Measurements from ENCODE around the gene ERCC2.
A peak's percentile ranks its signal among the peaks of the same experiment; 100 is the strongest.
"Not testable (repeated sequence)": the region's sequence is repeated elsewhere in the genome, so short reads cannot be mapped to it uniquely, and the experiment has no call there.

ERCC2 gene

DNA sequence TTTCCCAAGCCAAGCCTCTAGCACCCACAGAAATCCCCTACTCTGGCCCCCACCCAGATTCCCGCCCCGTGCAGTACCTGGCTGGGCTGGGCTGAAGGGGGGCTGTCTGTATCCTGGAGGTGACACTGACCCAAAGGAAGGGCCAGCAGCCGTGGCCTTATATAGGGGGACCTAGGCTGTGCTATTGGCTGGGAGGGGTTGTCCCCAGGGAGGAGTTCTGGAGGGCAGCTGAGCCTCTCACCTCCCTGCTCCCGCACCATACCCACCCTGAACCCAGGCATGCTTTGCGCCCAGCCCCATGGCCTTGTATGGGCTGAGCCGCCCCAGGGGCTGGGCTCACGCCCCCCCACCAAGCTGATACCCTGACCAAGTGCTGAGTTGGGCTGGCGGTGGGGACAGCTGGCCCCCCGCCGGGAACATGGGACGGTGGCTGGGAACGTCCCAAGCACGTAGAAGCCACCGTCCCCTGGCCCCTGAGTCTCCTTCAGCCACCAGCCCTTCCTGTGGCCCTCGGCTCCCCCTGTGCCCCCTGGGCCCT lies 47.6 kb downstream of the ERCC2 start, which contains the start of gene CKM:
CKM (minus strand) TSS at position 132 of the 538 bp plus-strand sequence. CDS start 3,162 bp downstream, outside the sequence.
- H3K27me3 ChIP-seq (ENCODE audit: control insufficient read depth in 5 of 5, insufficient read depth in 4 of 5, low read length in 5 of 5): peaks cover 19 to 33% (median 27%) of the 10 kb centered on the region in 5 donors
- H3K4me1 ChIP-seq (ENCODE audit: control insufficient read depth in 5 of 5, insufficient read depth in 5 of 5, low read length in 5 of 5): peaks cover 0 to 14% (median 10%) of the 10 kb centered on the region in 5 donors
- no peak within 1 kb of the TSS for H3K27ac ChIP-seq (ENCODE audit: low read depth, low read length)
- no peak within 1 kb of the TSS for H3K9ac ChIP-seq (ENCODE audit: low read length in 5 of 5)
- peak within 1 kb of the TSS in 1 of 5 donors; percentile 0 for H3K4me3 ChIP-seq (ENCODE audit: low read depth in 1 of 5, low read length in 5 of 5)
- H3K36me3 ChIP-seq (ENCODE audit: control insufficient read depth in 5 of 5, insufficient read depth in 5 of 5, low read length in 5 of 5): no peaks in the 10 kb centered on the region
- H3K9me3 ChIP-seq (ENCODE audit: control insufficient read depth in 5 of 5, low read length in 5 of 5): no peaks in the 10 kb centered on the region

DNA sequence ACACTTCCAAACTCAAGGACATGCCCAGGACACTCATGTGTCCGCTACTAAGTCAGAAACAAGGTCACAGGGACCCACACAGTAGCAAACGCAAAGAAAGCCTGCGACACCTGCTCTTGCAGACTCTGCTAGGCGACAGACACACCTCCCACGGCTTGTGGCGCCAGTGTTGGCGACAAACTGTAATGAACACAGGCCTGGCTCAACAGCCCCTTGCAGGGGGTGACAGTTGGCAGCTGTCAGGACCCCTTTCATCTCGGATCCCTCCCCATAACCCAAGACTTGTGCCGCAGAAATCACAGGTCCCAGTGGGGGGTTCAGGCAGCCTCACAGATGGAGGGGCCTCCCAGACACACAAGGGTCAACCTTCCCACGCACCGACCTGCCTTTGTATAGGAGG lies 48.1 kb downstream of the ERCC2 start:
- no peak overlapping the region for H3K27ac ChIP-seq (ENCODE audit: low read depth, low read length)
- no peaks in the 10 kb centered on the region for H3K36me3 ChIP-seq (ENCODE audit: control insufficient read depth in 5 of 5, insufficient read depth in 5 of 5, low read length in 5 of 5)
- peaks cover 0 to 14% (median 10%) of the 10 kb centered on the region in 5 donors for H3K4me1 ChIP-seq (ENCODE audit: control insufficient read depth in 5 of 5, insufficient read depth in 5 of 5, low read length in 5 of 5)
- H3K4me3 ChIP-seq (ENCODE audit: low read depth in 1 of 5, low read length in 5 of 5): no peak overlapping the region
- H3K9me3 ChIP-seq (ENCODE audit: control insufficient read depth in 5 of 5, low read length in 5 of 5): no peaks in the 10 kb centered on the region
- peaks cover 19 to 35% (median 30%) of the 10 kb centered on the region in 5 donors for H3K27me3 ChIP-seq (ENCODE audit: control insufficient read depth in 5 of 5, insufficient read depth in 4 of 5, low read length in 5 of 5)
- H3K9ac ChIP-seq (ENCODE audit: low read length in 5 of 5): no peak overlapping the region

DNA sequence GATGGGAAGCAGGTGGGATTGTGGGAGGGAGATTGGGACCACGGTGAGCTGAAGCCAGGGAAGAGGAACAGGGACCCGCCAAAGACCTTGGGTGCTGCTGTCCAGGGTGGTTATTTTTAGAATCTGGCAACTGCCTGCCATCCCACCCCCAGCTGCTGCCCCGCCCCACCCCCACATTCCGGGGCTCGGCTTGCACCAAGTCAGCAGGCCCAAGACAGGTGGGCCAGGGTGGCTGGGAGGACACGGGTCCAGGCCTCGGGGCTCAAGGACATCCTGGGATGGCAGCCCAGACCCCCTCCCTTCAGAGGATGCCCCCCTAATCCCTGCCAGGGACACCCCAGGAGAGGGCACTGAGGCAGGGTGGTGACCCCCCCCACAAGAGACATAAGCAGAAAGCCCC lies 48.5 kb downstream of the ERCC2 start:
- H3K4me1 ChIP-seq (ENCODE audit: control insufficient read depth in 5 of 5, insufficient read depth in 5 of 5, low read length in 5 of 5): peaks cover 0 to 14% (median 10%) of the 10 kb centered on the region in 5 donors
- H3K27me3 ChIP-seq (ENCODE audit: control insufficient read depth in 5 of 5, insufficient read depth in 4 of 5, low read length in 5 of 5): peaks cover 19 to 35% (median 30%) of the 10 kb centered on the region in 5 donors
- H3K36me3 ChIP-seq (ENCODE audit: control insufficient read depth in 5 of 5, insufficient read depth in 5 of 5, low read length in 5 of 5): no peaks in the 10 kb centered on the region
- no peaks in the 10 kb centered on the region for H3K9me3 ChIP-seq (ENCODE audit: control insufficient read depth in 5 of 5, low read length in 5 of 5)
- H3K4me3 ChIP-seq (ENCODE audit: low read depth in 1 of 5, low read length in 5 of 5): no peak overlapping the region
- H3K9ac ChIP-seq (ENCODE audit: low read length in 5 of 5): no peak overlapping the region
- H3K27ac ChIP-seq (ENCODE audit: low read depth, low read length): no peak overlapping the region

DNA sequence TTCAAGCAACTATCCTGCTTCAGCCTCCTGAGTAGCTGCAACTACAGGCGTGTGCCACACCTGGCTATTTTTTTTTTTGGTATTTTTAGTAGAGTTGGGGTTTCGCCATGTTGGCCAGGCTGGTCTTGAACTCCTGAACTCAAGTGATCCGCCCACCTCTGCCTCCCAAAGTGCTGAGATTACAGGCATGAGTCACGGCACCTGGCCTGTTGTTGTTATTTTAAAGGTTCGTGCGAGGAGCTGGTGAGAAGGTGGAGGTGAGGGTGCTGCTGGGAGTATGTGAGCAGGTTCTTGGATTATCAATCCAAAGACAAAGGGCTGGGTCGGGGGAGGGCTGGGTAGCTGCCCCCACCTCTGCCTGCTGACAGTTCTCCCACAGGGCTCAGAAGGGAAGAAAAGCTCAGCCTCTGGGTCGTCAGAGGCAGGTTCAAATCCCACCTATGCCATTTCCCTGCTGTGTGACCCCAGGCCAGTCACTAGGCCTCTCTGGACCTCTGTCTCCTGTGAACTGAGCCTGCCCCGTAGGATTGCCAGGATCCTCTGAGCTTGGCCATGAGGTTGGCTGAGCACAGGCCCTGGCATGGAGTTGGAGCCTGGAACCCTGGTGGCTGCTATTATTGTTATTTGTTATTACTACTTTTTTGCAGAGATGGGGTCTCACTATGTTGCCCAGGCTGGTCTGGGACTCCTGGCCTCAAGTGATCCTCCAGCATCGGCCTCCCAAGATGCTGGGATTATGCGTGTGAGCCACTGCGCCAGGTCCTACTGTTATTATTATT lies 49.2 kb downstream of the ERCC2 start:
- H3K27ac ChIP-seq (ENCODE audit: low read depth, low read length): no peak overlapping the region

DNA sequence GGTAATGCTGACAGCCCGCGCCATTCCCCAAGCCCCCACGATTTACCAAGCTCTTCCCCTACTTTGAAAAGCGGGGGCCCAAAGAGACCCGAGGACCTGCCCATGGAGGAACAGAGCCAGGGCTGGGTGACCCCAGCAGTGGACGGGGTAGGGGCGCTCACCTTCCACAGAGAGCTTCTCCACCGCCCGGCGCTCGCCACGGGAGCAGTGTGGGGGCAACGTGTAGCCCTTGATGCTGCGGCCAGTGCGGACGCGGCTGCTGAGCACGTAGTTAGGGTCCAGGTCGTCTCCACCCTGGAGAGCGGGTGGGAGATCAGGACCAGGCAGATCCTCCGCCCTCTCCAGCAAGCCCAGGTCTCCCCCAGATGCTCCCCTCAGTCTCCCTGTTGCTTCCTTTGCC lies 55.1 kb downstream of the ERCC2 start:
- Histone ChIP-seq H3K36me3 (ENCODE audit: control insufficient read depth in 5 of 5, insufficient read depth in 5 of 5, low read length in 5 of 5) (no peaks in the 10 kb centered on the region), H3K27ac (ENCODE audit: low read depth, low read length) (no peak overlapping the region), H3K27me3 (ENCODE audit: control insufficient read depth in 5 of 5, insufficient read depth in 4 of 5, low read length in 5 of 5) (peaks cover 5 to 22% (median 17%) of the 10 kb centered on the region in 5 donors), H3K4me1 (ENCODE audit: control insufficient read depth in 5 of 5, insufficient read depth in 5 of 5, low read length in 5 of 5) (peaks cover 0 to 2% (median 0%) of the 10 kb centered on the region in 5 donors), H3K4me3 (ENCODE audit: low read depth in 1 of 5, low read length in 5 of 5) (no peak overlapping the region), H3K9me3 (ENCODE audit: control insufficient read depth in 5 of 5, low read length in 5 of 5) (no peaks in the 10 kb centered on the region), H3K9ac (ENCODE audit: low read length in 5 of 5) (no peak overlapping the region)

More for the DNA sequence above, 49.2 kb downstream of the ERCC2 start:
- peaks cover 19 to 37% (median 35%) of the 10 kb centered on the region in 5 donors for H3K27me3 ChIP-seq (ENCODE audit: control insufficient read depth in 5 of 5, insufficient read depth in 4 of 5, low read length in 5 of 5)
- no peak overlapping the region for H3K9ac ChIP-seq (ENCODE audit: low read length in 5 of 5)
- no peaks in the 10 kb centered on the region for H3K36me3 ChIP-seq (ENCODE audit: control insufficient read depth in 5 of 5, insufficient read depth in 5 of 5, low read length in 5 of 5)
- H3K9me3 ChIP-seq (ENCODE audit: control insufficient read depth in 5 of 5, low read length in 5 of 5): no peaks in the 10 kb centered on the region
- peaks cover 0 to 10% (median 7%) of the 10 kb centered on the region in 5 donors for H3K4me1 ChIP-seq (ENCODE audit: control insufficient read depth in 5 of 5, insufficient read depth in 5 of 5, low read length in 5 of 5)
- no peak overlapping the region for H3K4me3 ChIP-seq (ENCODE audit: low read depth in 1 of 5, low read length in 5 of 5)

DNA sequence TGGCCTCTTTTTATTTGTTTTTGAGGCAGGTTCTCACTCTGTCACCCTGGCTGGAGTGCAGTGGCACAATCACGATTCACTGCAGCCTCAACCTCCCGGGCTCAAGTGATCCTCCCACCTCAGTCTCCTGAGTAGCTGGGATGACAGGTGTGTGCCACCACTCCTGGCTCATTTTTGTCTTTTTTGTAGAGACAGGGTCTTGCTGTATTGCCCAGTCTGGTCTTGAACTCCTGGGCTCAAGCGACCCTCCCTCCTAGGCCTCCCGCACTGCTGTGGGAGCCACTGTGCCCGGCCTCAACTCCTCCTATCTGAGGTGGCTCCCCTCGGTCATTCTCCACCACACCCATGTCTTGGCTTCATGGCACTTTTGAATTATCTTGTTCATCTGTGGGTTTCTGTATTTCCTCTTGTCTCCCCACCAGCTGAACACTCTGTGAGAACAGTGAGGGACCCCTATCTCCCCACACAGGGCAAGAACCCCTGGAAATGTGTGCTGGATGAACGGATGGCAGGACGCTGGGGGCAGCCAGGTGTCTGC lies 55.6 kb downstream of the ERCC2 start:
- H3K4me1 ChIP-seq (ENCODE audit: control insufficient read depth in 5 of 5, insufficient read depth in 5 of 5, low read length in 5 of 5): peaks cover 0 to 2% (median 0%) of the 10 kb centered on the region in 5 donors
- peaks cover 5 to 22% (median 17%) of the 10 kb centered on the region in 5 donors for H3K27me3 ChIP-seq (ENCODE audit: control insufficient read depth in 5 of 5, insufficient read depth in 4 of 5, low read length in 5 of 5)
- H3K36me3 ChIP-seq (ENCODE audit: control insufficient read depth in 5 of 5, insufficient read depth in 5 of 5, low read length in 5 of 5): no peaks in the 10 kb centered on the region
- H3K27ac ChIP-seq (ENCODE audit: low read depth, low read length): no peak overlapping the region
- no peak overlapping the region for H3K9ac ChIP-seq (ENCODE audit: low read length in 5 of 5)
- H3K9me3 ChIP-seq (ENCODE audit: control insufficient read depth in 5 of 5, low read length in 5 of 5): no peaks in the 10 kb centered on the region
- no peak overlapping the region for H3K4me3 ChIP-seq (ENCODE audit: low read depth in 1 of 5, low read length in 5 of 5)

DNA sequence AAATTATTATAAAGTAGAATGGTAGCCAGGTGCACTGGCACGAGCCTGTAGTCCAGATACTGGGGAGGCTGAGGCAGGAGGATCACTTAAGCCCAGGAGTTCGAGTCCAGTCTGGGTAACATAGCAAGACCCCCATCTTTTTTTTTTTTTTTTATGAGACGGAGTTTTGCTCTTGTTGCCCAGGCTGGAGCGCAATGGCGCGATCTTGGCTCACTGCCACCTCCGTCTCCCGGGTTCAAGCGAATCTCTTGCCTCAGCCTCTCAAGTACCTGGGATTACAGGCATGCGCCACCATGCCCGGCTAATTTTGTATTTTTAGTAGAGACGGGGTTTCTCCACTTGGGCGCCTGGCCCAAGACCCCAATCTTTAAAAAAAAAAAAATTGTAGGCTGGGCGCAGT lies 58.1 kb downstream of the ERCC2 start:
- H3K9ac ChIP-seq (ENCODE audit: low read length in 5 of 5); H3K4me3 ChIP-seq (ENCODE audit: low read depth in 1 of 5, low read length in 5 of 5); H3K27ac ChIP-seq (ENCODE audit: low read depth, low read length); H3K36me3 ChIP-seq (ENCODE audit: control insufficient read depth in 5 of 5, insufficient read depth in 5 of 5, low read length in 5 of 5); H3K9me3 ChIP-seq (ENCODE audit: control insufficient read depth in 5 of 5, low read length in 5 of 5); H3K4me1 ChIP-seq (ENCODE audit: control insufficient read depth in 5 of 5, insufficient read depth in 5 of 5, low read length in 5 of 5): not testable (repeated sequence)
- peaks cover 5 to 14% (median 10%) of the 10 kb centered on the region in 5 donors for H3K27me3 ChIP-seq (ENCODE audit: control insufficient read depth in 5 of 5, insufficient read depth in 4 of 5, low read length in 5 of 5)

DNA sequence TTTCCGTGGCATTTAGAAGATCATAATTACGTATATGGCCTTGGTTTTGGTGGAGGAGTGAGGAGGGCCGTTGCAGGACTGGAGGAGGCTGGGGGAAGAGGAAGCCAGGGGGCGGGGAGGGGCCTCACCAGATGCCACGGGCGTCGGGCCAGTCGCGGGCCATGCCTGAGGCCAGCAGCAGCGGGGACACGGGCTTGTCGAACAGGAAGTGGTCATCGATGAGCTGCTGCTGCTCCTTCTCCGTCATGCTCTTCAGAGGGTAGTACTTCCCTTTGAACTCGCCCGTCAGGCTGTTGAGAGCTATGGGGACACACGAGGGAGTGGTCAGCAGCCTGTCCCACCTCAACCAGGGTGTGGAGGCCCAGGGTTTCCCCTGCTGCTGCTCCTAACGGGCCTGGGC lies 58.8 kb downstream of the ERCC2 start:
- H3K27ac ChIP-seq (ENCODE audit: low read depth, low read length): no peak overlapping the region
- peaks cover 0 to 2% (median 0%) of the 10 kb centered on the region in 5 donors for H3K4me1 ChIP-seq (ENCODE audit: control insufficient read depth in 5 of 5, insufficient read depth in 5 of 5, low read length in 5 of 5)
- no peaks in the 10 kb centered on the region for H3K36me3 ChIP-seq (ENCODE audit: control insufficient read depth in 5 of 5, insufficient read depth in 5 of 5, low read length in 5 of 5)

DNA sequence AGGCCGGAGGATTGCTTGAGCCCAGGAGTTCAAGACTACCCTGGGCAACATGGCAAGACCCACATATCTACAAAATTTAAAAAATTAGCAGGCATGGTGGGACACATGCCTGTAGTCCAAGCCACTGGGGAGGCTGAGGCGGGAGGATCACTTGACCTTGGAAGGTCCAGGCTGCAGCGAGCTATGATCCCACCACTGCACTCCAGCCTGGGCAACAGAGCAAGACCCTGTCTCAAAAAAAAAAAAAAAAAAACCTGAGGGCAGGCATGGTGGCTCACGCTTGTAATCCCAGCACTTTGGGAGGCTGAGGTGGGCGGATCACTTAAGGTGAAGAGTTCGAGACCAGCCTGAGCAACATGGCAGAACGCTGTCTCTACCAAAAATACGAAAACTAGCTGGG lies 61.1 kb downstream of the ERCC2 start:
- not testable (repeated sequence) for H3K9me3 ChIP-seq (ENCODE audit: control insufficient read depth in 5 of 5, low read length in 5 of 5); H3K4me1 ChIP-seq (ENCODE audit: control insufficient read depth in 5 of 5, insufficient read depth in 5 of 5, low read length in 5 of 5); H3K27ac ChIP-seq (ENCODE audit: low read depth, low read length)

More for the DNA sequence above, 58.8 kb downstream of the ERCC2 start:
- peaks cover 5 to 14% (median 10%) of the 10 kb centered on the region in 5 donors for H3K27me3 ChIP-seq (ENCODE audit: control insufficient read depth in 5 of 5, insufficient read depth in 4 of 5, low read length in 5 of 5)
- H3K9me3 ChIP-seq (ENCODE audit: control insufficient read depth in 5 of 5, low read length in 5 of 5): no peaks in the 10 kb centered on the region
- no peak overlapping the region for H3K9ac ChIP-seq (ENCODE audit: low read length in 5 of 5)
- H3K4me3 ChIP-seq (ENCODE audit: low read depth in 1 of 5, low read length in 5 of 5): no peak overlapping the region

DNA sequence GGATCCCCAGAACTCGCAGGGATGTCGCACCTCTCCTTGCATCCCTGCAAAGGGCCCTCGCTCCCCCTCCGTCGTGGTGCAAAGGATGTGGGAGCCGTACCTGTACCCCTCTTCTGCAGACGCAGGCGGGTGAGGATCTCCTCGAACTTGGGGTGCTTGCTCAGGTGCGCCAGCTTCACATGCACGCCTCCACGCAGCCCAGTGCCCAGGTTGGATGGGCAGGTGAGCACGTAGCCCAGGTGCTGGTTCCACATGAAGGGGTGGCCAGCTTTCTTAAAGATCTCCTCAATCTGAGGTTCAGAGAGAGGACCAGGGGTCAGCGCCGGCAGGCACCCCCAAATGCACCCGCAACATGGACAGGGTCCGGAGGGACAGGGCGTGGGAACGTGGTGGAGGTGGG lies 63.0 kb downstream of the ERCC2 start:
- no peak overlapping the region for H3K4me3 ChIP-seq (ENCODE audit: low read depth in 1 of 5, low read length in 5 of 5)
- H3K9ac ChIP-seq (ENCODE audit: low read length in 5 of 5): no peak overlapping the region
- H3K4me1 ChIP-seq (ENCODE audit: control insufficient read depth in 5 of 5, insufficient read depth in 5 of 5, low read length in 5 of 5): peaks cover 0 to 4% (median 0%) of the 10 kb centered on the region in 5 donors
- H3K27me3 ChIP-seq (ENCODE audit: control insufficient read depth in 5 of 5, insufficient read depth in 4 of 5, low read length in 5 of 5): peaks cover 0 to 8% (median 4%) of the 10 kb centered on the region in 5 donors
- H3K9me3 ChIP-seq (ENCODE audit: control insufficient read depth in 5 of 5, low read length in 5 of 5): peaks cover 0 to 5% (median 0%) of the 10 kb centered on the region in 5 donors
- H3K27ac ChIP-seq (ENCODE audit: low read depth, low read length): no peak overlapping the region
- H3K36me3 ChIP-seq (ENCODE audit: control insufficient read depth in 5 of 5, insufficient read depth in 5 of 5, low read length in 5 of 5): peaks cover 0 to 8% (median 5%) of the 10 kb centered on the region in 5 donors

More for the DNA sequence above, 61.1 kb downstream of the ERCC2 start:
- H3K27me3 ChIP-seq (ENCODE audit: control insufficient read depth in 5 of 5, insufficient read depth in 4 of 5, low read length in 5 of 5); H3K36me3 ChIP-seq (ENCODE audit: control insufficient read depth in 5 of 5, insufficient read depth in 5 of 5, low read length in 5 of 5); H3K9ac ChIP-seq (ENCODE audit: low read length in 5 of 5); H3K4me3 ChIP-seq (ENCODE audit: low read depth in 1 of 5, low read length in 5 of 5): not testable (repeated sequence)
